IMR-90 (cell line): Measurements from ENCODE around the gene SLC6A2.

Experiments used
- POLR2A ChIP-seq: IDR thresholded peaks from 2 replicates; pipeline ENCODE4 v1.6.1; 2012; ENCODE audit warnings: mild to moderate bottlenecking, low read depth, low read length
- TF ChIP-seq, protein P1 (sequence below): conservative IDR thresholded peaks from 2 replicates; pipeline ENCODE4 v1.5.1; 2012; ENCODE audit warnings: mild to moderate bottlenecking, low read depth, low read length, improper control_type of control experiment

DNA sequence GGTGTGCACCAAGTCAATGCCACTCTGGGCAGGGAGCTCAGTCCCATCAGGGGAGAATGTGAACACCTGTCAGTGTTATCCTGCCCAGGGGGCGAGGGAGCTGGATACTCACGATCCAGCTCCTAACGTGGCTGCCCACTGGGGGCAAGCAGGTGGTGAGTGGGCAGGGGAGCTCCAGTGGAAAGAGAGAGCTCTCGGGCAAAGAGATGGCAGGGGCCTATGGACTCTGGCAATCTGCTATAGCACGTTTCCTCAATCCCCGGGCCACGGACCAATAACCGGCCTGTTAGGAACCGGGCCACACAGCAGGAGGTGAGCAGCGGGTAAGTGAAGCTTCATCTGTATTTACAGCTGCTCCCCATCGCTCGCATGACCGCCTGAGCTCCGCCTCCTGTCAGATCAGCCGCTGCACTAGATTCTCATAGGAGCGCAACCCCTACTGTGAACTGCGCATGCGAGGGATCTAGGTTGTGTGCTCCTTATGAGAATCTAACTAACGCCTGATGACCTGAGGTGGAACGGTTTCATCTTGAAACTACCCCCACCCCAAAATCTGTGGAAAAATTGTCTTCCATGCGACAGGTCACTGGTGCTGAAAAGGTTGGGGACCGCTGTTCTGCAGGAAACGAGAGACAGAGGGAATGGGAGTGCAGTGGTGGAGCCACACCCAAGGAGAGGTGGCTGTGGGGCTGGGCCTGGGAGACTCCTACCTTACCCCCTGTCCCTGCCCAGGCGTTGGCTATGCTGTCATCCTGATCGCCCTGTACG lies 15.6 kb downstream of the SLC6A2 start:
- TF ChIP-seq, protein P1, sequence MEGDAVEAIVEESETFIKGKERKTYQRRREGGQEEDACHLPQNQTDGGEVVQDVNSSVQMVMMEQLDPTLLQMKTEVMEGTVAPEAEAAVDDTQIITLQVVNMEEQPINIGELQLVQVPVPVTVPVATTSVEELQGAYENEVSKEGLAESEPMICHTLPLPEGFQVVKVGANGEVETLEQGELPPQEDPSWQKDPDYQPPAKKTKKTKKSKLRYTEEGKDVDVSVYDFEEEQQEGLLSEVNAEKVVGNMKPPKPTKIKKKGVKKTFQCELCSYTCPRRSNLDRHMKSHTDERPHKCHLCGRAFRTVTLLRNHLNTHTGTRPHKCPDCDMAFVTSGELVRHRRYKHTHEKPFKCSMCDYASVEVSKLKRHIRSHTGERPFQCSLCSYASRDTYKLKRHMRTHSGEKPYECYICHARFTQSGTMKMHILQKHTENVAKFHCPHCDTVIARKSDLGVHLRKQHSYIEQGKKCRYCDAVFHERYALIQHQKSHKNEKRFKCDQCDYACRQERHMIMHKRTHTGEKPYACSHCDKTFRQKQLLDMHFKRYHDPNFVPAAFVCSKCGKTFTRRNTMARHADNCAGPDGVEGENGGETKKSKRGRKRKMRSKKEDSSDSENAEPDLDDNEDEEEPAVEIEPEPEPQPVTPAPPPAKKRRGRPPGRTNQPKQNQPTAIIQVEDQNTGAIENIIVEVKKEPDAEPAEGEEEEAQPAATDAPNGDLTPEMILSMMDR, result no peak
- TF ChIP-seq POLR2A, result no peak
